Tibial nerve (tissue), 3 donors: Measurements from ENCODE around the gene CHTF18.

ENCODE experiments used
- POLR2A ChIP-seq, 2 donors: fragments of 450-650 bp; IDR thresholded peaks; one replicate each; pipeline ENCODE4 v1.6.1; 2017; ENCODE audit warnings: antibody characterized with exemption in 2 of 2, mild to moderate bottlenecking in 2 of 2, moderate library complexity in 2 of 2
- TF ChIP-seq, protein P1 (sequence below), 5 experiments: fragments of 200-600 bp in 3 of 5; fragments of 450-650 bp in 2 of 5; sonication (generic) in 3 of 5; IDR thresholded peaks; one replicate each; pipeline ENCODE4 v1.5.1; 2016 to 2019; ENCODE audit warnings: antibody characterized with exemption in 5 of 5, mild to moderate bottlenecking in 3 of 5, moderate library complexity in 2 of 5

DNA sequence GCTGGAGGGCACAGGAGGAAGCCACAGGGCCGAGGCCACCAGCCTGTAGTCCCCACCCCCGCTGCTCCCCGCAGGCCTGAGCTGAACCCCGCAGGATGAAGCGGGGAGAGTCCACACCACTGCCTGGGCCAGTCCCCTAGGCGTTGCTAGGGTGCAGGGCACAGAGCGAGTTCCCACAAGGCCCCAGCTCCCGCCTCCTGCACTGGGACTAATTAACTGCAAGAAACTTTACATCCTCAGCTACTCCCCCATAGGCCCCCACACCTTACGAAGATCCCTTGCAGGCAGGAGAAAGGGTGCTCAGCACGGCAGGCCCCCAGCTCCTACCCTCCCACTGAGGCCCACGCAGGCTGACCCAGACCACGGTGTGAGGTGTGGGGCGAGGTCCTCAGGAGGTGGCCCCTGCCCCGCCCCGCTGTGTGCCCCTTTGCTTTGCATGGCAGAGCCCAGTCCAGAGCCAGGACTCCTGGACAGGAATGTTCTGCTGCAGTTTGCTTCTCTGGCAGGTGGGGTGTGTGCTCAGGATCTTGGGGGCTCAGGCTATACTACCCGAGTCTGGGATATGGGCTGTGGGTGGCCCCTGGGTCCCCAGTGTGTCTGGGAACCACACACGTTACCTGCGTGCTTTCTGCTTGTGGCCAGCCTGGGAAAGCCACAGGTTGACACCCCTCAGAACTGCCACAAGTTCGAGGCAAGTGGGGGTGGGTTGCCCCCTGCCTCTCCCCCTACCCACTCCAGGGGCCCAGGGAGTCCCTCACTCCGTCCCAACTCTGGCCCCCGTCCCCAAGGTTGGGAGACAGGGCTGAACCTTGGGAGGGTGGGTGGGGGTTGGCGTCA lies 10.9 kb downstream of the CHTF18 start:
- TF ChIP-seq, protein P1, sequence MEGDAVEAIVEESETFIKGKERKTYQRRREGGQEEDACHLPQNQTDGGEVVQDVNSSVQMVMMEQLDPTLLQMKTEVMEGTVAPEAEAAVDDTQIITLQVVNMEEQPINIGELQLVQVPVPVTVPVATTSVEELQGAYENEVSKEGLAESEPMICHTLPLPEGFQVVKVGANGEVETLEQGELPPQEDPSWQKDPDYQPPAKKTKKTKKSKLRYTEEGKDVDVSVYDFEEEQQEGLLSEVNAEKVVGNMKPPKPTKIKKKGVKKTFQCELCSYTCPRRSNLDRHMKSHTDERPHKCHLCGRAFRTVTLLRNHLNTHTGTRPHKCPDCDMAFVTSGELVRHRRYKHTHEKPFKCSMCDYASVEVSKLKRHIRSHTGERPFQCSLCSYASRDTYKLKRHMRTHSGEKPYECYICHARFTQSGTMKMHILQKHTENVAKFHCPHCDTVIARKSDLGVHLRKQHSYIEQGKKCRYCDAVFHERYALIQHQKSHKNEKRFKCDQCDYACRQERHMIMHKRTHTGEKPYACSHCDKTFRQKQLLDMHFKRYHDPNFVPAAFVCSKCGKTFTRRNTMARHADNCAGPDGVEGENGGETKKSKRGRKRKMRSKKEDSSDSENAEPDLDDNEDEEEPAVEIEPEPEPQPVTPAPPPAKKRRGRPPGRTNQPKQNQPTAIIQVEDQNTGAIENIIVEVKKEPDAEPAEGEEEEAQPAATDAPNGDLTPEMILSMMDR (IDR thresholded peaks at IDR 0.05), result no peak
- no peak for TF ChIP-seq POLR2A (IDR thresholded peaks at IDR 0.05)
